ENCODE measurements around the gene ASTN2.

Gene ASTN2

GRCh38 chr9:117304549-117304948 lies 110.3 kb downstream of the ASTN2 start:
- no peak for DNase-seq (ENCODE audit: low read depth in 2 of 2)

GRCh38 chr9:117303643-117304230 lies 111.1 kb downstream of the ASTN2 start:
- no peak for DNase-seq (ENCODE audit: low read depth in 2 of 2)

GRCh38 chr9:117302487-117302886 lies 112.4 kb downstream of the ASTN2 start:
- DNase-seq (ENCODE audit: low read depth in 2 of 2) = no peak

GRCh38 chr9:117300371-117301110 lies 114.3 kb downstream of the ASTN2 start:
- no peak for DNase-seq (ENCODE audit: low read depth in 2 of 2)

GRCh38 chr9:117296453-117296852 lies 118.4 kb downstream of the ASTN2 start:
- DNase-seq (ENCODE audit: low read depth in 2 of 2) = no peak

GRCh38 chr9:117293206-117294114 lies 121.4 kb downstream of the ASTN2 start:
- DNase-seq (ENCODE audit: low read depth in 2 of 2) = no peak

- DNase-seq (ENCODE audit: low read depth in 2 of 2) = no peak
Measured at GRCh38 chr9:117290856-117291622, 123.8 kb downstream of the ASTN2 start.

GRCh38 chr9:117290306-117290840 lies 124.5 kb downstream of the ASTN2 start:
- no peak for DNase-seq (ENCODE audit: low read depth in 2 of 2)

- DNase-seq (ENCODE audit: low read depth in 2 of 2) = no peak
Measured at GRCh38 chr9:117286245-117286644, 128.6 kb downstream of the ASTN2 start.

- no peak for DNase-seq (ENCODE audit: low read depth in 2 of 2)
Measured at GRCh38 chr9:117284414-117284813, 130.4 kb downstream of the ASTN2 start.

- DNase-seq (ENCODE audit: low read depth in 2 of 2) = no peak
Measured at GRCh38 chr9:117282541-117282940, 132.3 kb downstream of the ASTN2 start.

GRCh38 chr9:117278471-117279035 lies 136.3 kb downstream of the ASTN2 start:
- no peak for DNase-seq (ENCODE audit: low read depth in 2 of 2)

- DNase-seq (ENCODE audit: low read depth in 2 of 2) = no peak
Measured at GRCh38 chr9:117278020-117278419, 136.8 kb downstream of the ASTN2 start.

- no peak for DNase-seq (ENCODE audit: low read depth in 2 of 2)
Measured at GRCh38 chr9:117276444-117276843, 138.4 kb downstream of the ASTN2 start.

GRCh38 chr9:117273612-117274011 lies 141.2 kb downstream of the ASTN2 start:
- DNase-seq (ENCODE audit: low read depth in 2 of 2) = no peak

GRCh38 chr9:117268847-117269446 lies 145.9 kb downstream of the ASTN2 start:
- DNase-seq (ENCODE audit: low read depth in 2 of 2) = no peak

- DNase-seq (ENCODE audit: low read depth in 2 of 2) = no peak
Measured at GRCh38 chr9:117266855-117267497, 147.9 kb downstream of the ASTN2 start.

- no peak for DNase-seq (ENCODE audit: low read depth in 2 of 2)
Measured at GRCh38 chr9:117265253-117265652, 149.6 kb downstream of the ASTN2 start.

GRCh38 chr9:117258184-117258866 lies 156.5 kb downstream of the ASTN2 start:
- DNase-seq (ENCODE audit: low read depth in 2 of 2) = no peak

GRCh38 chr9:117253261-117253660 lies 161.6 kb downstream of the ASTN2 start:
- DNase-seq (ENCODE audit: low read depth in 2 of 2) = no peak

Measured in stimulated activated CD4-positive, alpha-beta T cell treated with anti-CD3 and anti-CD28 coated beads, Interleukin-1b, Interleukin-23, amount 100 ng/mL, for 4 hours (primary cell).